Activated T-helper 1 cell treated with anti-CD3 and anti-CD28 coated beads, Interleukin-12 subunit alpha, Interleukin-12 subunit beta, Interleukin-2, Interleukin-4 antibody, amounts not matched to agents 30 ng/mL and 10 ng/mL and 1 ng/mL, durations not matched to agents 14 hours and 24 hours and 36 hours (primary cell): ENCODE data around the gene KAZN. TPM values are rescaled to one million over a fixed set of nuclear protein-coding genes. Genes with fewer than 3 reads are reported as not detected.

ENCODE experiments used
- DNase-seq: peaks from one replicate; pipeline ENCODE4 v3.0.0; 2021; ENCODE audit warnings: low spot score
- H3K27ac Mint-ChIP-seq: one replicate; pipeline ENCODE4 v1.8.0; 2021; ENCODE audit warnings: mild to moderate bottlenecking, mixed read lengths
- H3K27me3 Mint-ChIP-seq: one replicate; pipeline ENCODE4 v1.8.0; 2022; ENCODE audit warnings: mild to moderate bottlenecking, moderate library complexity, mixed read lengths; ENCODE audit not compliant: insufficient read depth
- H3K36me3 Mint-ChIP-seq: one replicate; pipeline ENCODE4 v1.8.0; 2021; ENCODE audit warnings: low read depth, mixed read lengths
- H3K4me1 Mint-ChIP-seq: one replicate; pipeline ENCODE4 v1.8.0; 2021; ENCODE audit warnings: low read depth, mixed read lengths
- H3K4me3 Mint-ChIP-seq: one replicate; pipeline ENCODE4 v1.8.0; 2021; ENCODE audit warnings: mild to moderate bottlenecking, moderate library complexity, mixed read lengths
- H3K9me3 Mint-ChIP-seq: one replicate; pipeline ENCODE4 v1.8.0; 2021; ENCODE audit warnings: mixed read lengths
- intact Hi-C: fragments of 100-400 bp; cut with micrococcal nuclease; formaldehyde crosslinking; loops from one replicate; pipeline ENCODE4 v1.15.1; 2024
- total RNA-seq: library from RNA; stranded (reverse); gene quantifications from 2 replicates; pipeline ENCODE4 v1.2.3, GENCODE V29; 2022

The KAZN gene
- total RNA-seq, 1 donor from 2014 or later, result 0.54 TPM

- Mint-ChIP-seq H3K4me1 (peaks cover 5% of the 10 kb centered on the region), H3K27ac (no peak overlapping the region)
Measured at GRCh38 chr1:14928886-14929546, 330.5 kb downstream of the KAZN start.

GRCh38 chr1:14929547-14930246, 331.2 kb downstream of the KAZN start:
- no peak for DNase-seq
- Mint-ChIP-seq H3K4me1 (peaks cover 5% of the 10 kb centered on the region), H3K4me3 (no peak overlapping the region), H3K27me3 (peaks cover 23% of the 10 kb centered on the region), H3K9me3 (no peaks in the 10 kb centered on the region), H3K36me3 (no peaks in the 10 kb centered on the region), H3K27ac (no peak overlapping the region)
- intact Hi-C loops, result no loop called here

More at GRCh38 chr1:14928886-14929546, 330.5 kb downstream of the KAZN start:
- DNase-seq, result no peak
- intact Hi-C loops, result no loop called here
- H3K9me3 Mint-ChIP-seq, result no peaks in the 10 kb centered on the region
- peaks cover 23% of the 10 kb centered on the region for H3K27me3 Mint-ChIP-seq
- H3K36me3 Mint-ChIP-seq, result no peaks in the 10 kb centered on the region
- H3K4me3 Mint-ChIP-seq, result no peak overlapping the region

GRCh38 chr1:14930247-14930965, 331.9 kb downstream of the KAZN start:
- Mint-ChIP-seq H3K27ac (no peak overlapping the region), H3K4me3 (no peak overlapping the region)
- intact Hi-C loops, result no loop called here

GRCh38 chr1:14932034-14932638, 333.7 kb downstream of the KAZN start:
- H3K4me1 Mint-ChIP-seq, result no peaks in the 10 kb centered on the region
- no peak for DNase-seq
- no peaks in the 10 kb centered on the region for H3K36me3 Mint-ChIP-seq
- H3K4me3 Mint-ChIP-seq, result no peak overlapping the region
- H3K27ac Mint-ChIP-seq, result no peak overlapping the region
- intact Hi-C loops, result no loop called here
- H3K27me3 Mint-ChIP-seq, result peaks cover 4% of the 10 kb centered on the region
- H3K9me3 Mint-ChIP-seq, result no peaks in the 10 kb centered on the region

More at GRCh38 chr1:14930247-14930965, 331.9 kb downstream of the KAZN start:
- Mint-ChIP-seq H3K27me3 (peaks cover 18% of the 10 kb centered on the region), H3K9me3 (no peaks in the 10 kb centered on the region), H3K4me1 (no peaks in the 10 kb centered on the region), H3K36me3 (no peaks in the 10 kb centered on the region)
- DNase-seq, result no peak

GRCh38 chr1:14934867-14935266, 336.4 kb downstream of the KAZN start:
- intact Hi-C loops, result no loop called here
- Mint-ChIP-seq H3K9me3 (no peaks in the 10 kb centered on the region), H3K36me3 (no peaks in the 10 kb centered on the region), H3K4me1 (no peaks in the 10 kb centered on the region), H3K27ac (no peak overlapping the region), H3K27me3 (peaks cover 2% of the 10 kb centered on the region), H3K4me3 (no peak overlapping the region)
- no peak for DNase-seq

GRCh38 chr1:14936815-14937214, 338.3 kb downstream of the KAZN start:
- no peak overlapping the region for H3K4me3 Mint-ChIP-seq
- no peaks in the 10 kb centered on the region for H3K36me3 Mint-ChIP-seq
- no peaks in the 10 kb centered on the region for H3K9me3 Mint-ChIP-seq
- intact Hi-C loops, result no loop called here
- DNase-seq, result no peak
- no peak overlapping the region for H3K27ac Mint-ChIP-seq
- H3K4me1 Mint-ChIP-seq, result no peaks in the 10 kb centered on the region
- H3K27me3 Mint-ChIP-seq, result peaks cover 2% of the 10 kb centered on the region

- Mint-ChIP-seq H3K4me1 (no peaks in the 10 kb centered on the region), H3K27ac (no peak overlapping the region), H3K4me3 (no peak overlapping the region), H3K36me3 (no peaks in the 10 kb centered on the region), H3K9me3 (no peaks in the 10 kb centered on the region), H3K27me3 (peaks cover 2% of the 10 kb centered on the region)
- no peak for DNase-seq
- intact Hi-C loops, result no loop called here
Measured at GRCh38 chr1:14937288-14937949, 338.9 kb downstream of the KAZN start.

- Mint-ChIP-seq H3K27ac (no peak overlapping the region), H3K36me3 (no peaks in the 10 kb centered on the region), H3K27me3 (peaks cover 2% of the 10 kb centered on the region), H3K9me3 (no peaks in the 10 kb centered on the region), H3K4me1 (no peaks in the 10 kb centered on the region), H3K4me3 (no peak overlapping the region)
- intact Hi-C loops, result no loop called here
- no peak for DNase-seq
Measured at GRCh38 chr1:14939527-14940284, 341.2 kb downstream of the KAZN start.

- H3K27ac Mint-ChIP-seq, result no peak overlapping the region
- H3K36me3 Mint-ChIP-seq, result no peaks in the 10 kb centered on the region
- H3K27me3 Mint-ChIP-seq, result peaks cover 2% of the 10 kb centered on the region
- DNase-seq, result no peak
- intact Hi-C loops, result no loop called here
- no peaks in the 10 kb centered on the region for H3K9me3 Mint-ChIP-seq
- H3K4me3 Mint-ChIP-seq, result no peak overlapping the region
- H3K4me1 Mint-ChIP-seq, result no peaks in the 10 kb centered on the region
Measured at GRCh38 chr1:14940285-14940870, 341.9 kb downstream of the KAZN start.

- intact Hi-C loops, result no loop called here
- H3K27me3 Mint-ChIP-seq, result peaks cover 2% of the 10 kb centered on the region
- no peaks in the 10 kb centered on the region for H3K4me1 Mint-ChIP-seq
- no peak for DNase-seq
- H3K4me3 Mint-ChIP-seq, result no peak overlapping the region
- H3K27ac Mint-ChIP-seq, result no peak overlapping the region
- H3K9me3 Mint-ChIP-seq, result no peaks in the 10 kb centered on the region
- H3K36me3 Mint-ChIP-seq, result no peaks in the 10 kb centered on the region
Measured at GRCh38 chr1:14941864-14942263, 343.4 kb downstream of the KAZN start.

- Mint-ChIP-seq H3K9me3 (no peaks in the 10 kb centered on the region), H3K4me3 (no peak overlapping the region), H3K27ac (no peak overlapping the region), H3K4me1 (no peaks in the 10 kb centered on the region), H3K27me3 (no peaks in the 10 kb centered on the region), H3K36me3 (no peaks in the 10 kb centered on the region)
- no peak for DNase-seq
- intact Hi-C loops, result no loop called here
Measured at GRCh38 chr1:14944471-14944985, 346.0 kb downstream of the KAZN start.
